ENCODE data around the gene SRPK3.

SRPK3 gene

GRCh38 chrX:153789654-153790053, 8.8 kb downstream of the SRPK3 start:
- DNase-seq: no peak

DNA sequence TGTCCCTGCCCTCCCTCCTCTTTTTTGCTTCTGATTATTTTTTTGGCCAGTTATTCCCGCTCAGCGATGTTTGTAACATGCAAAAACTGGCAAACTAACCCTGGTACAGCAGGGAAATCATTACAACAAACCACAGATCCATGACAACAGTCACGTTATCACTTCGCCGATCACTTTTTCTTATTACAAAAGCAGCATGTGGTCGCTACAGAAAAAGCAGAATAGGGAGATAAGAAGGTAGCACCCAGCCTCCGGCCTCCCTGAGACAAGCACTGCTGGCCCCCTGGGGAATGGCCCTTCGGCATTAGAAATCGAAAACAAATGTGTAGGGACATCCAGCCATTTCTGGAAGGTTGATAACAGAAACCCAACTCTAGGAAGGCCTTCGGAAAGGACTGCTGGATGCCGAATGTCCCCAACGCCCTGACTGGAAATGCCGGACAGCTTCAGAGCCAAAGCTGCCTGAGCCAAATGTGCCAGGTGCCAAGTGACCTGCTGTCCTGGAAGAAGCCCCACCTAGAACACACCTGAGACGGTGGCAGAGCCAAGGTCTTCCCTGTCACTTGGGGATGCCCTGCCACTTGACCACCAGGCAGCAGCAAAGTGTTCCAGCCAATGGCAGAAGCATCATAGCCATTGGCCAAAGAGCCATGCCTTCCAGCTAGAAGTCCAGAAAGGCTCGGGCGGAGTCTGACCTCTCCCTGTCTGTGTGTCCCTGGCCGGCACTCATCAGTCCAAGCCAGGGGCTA, 10.4 kb downstream of the SRPK3 start:
- DNase-seq: no peak

- no peak for DNase-seq
Observed at GRCh38 chrX:153792368-153792767, 11.5 kb downstream of the SRPK3 start.

GRCh38 chrX:153793291-153793690, 12.4 kb downstream of the SRPK3 start:
- DNase-seq: no peak

DNA sequence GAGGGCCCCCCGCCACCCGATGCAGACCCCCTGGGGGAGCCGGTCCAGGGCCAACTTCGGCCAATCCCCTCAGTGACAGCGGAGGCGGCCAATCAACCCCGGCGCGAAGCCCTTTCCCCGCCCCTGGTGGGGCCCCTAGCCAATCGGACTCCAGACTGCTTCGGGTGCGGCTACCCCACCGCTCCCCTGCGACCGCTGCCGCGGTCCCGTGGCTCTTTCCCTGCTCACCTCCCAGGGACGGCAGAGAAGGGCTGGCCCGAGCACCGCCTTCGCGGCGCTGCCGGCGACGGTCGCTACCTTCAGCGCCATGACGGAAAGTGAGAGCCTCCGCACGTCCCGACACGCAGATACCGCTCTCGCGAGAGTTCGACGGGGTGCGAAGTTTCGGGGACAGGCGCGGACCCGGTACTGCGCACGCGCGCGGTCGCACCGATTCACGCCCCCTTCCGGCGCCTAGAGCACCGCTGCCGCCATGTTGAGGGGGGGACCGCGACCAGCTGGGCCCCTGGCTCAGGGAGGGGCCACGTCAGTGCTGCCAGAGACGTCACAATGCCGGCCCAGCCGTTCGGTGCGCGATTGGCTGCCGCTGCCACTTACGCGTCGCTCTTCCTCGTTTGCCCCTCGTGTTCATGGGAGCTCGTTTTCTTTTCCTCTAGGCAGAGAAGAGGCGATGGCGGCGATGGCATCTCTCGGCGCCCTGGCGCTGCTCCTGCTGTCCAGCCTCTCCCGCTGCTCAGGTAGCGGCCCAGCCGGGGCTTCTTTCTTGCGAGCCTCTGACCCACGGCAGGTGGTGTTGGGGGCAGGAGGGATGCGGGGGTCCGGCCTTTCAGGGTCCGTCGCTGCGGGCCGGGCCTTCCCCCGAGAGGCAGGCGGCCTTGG, 13.4 kb downstream of the SRPK3 start, which contains the start of the genes IDH3G and SSR4:
TSS of gene IDH3G (minus strand) at position 358 of the 879 bp plus-strand sequence. CDS start at position 309, 49 bp downstream.
TSS of gene SSR4 (plus strand) at position 651 of the 879 bp plus-strand sequence. CDS start at position 671, 20 bp downstream.
- peak; percentile 77 for DNase-seq

DNA sequence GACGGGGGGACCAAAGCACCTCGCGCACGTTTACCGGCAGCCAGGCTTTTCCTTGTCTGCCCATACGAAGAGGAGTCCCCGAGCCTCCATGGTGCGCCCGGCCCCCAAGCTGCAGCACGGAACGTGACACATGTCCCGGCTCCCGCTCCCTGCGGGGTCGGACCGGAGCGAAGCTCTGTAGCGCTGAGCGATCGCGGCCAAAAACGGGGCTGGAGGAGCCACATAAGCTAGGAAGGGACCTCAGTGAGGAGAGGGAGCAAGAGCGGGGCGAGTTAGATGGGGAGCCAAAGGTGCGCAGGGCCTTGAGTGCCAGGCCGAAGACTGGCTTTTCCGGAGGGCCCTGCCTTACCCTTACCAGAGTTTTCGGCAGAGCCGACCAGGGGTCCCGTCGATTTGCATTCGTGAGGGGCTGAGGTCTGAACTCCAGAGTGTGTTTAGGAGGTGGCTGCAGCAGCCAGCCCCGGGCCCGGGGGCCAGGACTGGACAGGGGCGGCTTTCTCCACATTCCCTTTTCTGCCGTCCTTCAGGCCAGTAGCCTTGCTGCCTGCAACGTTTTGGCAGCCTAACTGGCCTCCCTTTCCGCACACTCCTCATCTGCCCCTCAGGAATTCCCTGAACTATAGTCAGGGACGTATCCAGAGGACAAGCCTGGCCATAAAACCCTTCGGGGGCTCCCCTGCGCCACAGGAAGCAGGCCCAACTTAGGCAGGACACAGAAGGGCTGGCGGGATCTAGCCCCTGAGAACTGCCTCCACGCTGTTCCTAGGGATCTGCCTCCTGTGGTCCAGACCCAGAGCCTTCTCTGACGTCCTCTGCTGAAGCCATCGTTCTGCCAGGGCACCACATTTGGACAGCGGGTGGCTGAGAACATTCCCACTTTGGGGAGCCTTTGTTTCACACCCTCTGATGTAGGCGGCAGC, 14.3 kb downstream of the SRPK3 start:
- DNase-seq: no peak

- no peak for DNase-seq
Observed at GRCh38 chrX:153797415-153798015, 16.7 kb downstream of the SRPK3 start.

- DNase-seq: no peak
Observed at GRCh38 chrX:153799326-153799725, 18.5 kb downstream of the SRPK3 start.

- DNase-seq: no peak
Observed at GRCh38 chrX:153800177-153800722, 19.4 kb downstream of the SRPK3 start.

DNA sequence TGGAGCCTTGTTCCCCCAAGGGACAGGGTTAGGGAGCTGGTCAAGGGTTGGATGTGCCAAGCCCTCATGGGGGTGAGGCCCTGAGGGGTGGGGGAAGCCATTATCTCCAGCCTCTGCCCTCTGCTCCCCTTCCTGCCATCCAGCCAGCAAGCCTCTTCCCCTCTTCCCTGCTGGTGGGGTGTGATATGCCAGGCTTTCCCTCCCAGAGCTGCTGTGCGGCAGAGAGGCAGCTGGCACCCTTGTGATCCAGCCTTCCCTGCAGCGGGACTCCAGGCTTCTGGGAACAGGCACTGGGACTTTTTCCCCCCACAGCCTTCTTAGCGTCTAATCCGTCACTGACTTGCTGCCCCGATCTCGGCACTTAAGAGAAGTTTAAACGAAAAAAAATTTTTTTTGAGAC, 19.9 kb downstream of the SRPK3 start:
- DNase-seq: no peak

- DNase-seq: no peak
Observed at GRCh38 chrX:153801669-153802068, 20.8 kb downstream of the SRPK3 start.

- DNase-seq: no peak
Observed at GRCh38 chrX:153802513-153803045, 21.7 kb downstream of the SRPK3 start.

DNA sequence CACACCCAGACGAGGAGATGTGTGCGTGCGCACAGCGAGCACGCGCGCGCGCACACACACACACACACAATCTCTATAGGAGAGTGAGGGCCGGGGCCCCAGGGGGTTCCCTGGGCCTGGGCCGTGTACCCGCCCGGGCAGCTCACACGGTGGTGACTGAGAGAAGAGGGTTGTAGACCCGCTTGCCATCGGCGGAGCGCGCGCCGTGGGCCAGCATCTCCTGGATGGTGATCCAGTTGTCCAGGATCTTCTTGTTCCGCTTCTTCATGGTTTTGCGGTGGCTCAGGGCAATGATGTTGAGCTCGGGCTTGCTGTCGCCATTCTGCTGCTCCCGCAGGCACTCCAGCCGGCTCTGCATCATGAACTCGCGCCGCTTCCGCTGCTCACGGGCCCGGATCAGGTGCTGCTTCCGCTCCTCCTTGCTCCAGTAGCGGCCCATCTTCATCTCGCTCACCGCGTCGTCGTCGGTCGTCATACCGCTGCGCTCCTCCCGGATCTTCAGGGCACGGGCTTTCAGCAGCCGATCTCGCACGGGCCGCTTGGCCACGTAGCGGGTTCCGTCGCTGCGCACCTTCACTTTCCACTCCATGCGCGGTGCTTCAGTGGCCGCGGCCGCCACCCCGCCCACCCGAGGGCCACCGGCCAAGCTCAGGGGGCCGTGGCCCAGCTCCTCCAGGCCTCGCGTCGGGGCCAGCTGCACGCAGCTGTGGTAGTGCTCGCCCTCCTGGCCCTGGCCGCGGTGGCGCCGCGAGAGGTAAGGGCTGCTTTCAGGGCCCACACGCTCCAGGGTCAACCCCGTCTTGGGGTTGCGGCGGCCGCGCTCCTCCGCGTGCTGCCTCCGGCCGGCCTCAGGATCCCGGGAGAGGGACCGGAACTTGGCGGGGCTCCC, 22.6 kb downstream of the SRPK3 start:
- DNase-seq: no peak

GRCh38 chrX:153804100-153804595, 23.3 kb downstream of the SRPK3 start:
- DNase-seq: no peak

GRCh38 chrX:153804621-153805020, 23.8 kb downstream of the SRPK3 start:
- DNase-seq: no peak

GRCh38 chrX:153805436-153805835, 24.6 kb downstream of the SRPK3 start:
- DNase-seq: no peak

- no peak for DNase-seq
Observed at GRCh38 chrX:153806999-153807575, 26.2 kb downstream of the SRPK3 start.

- no peak for DNase-seq
Observed at GRCh38 chrX:153807976-153808375, 27.1 kb downstream of the SRPK3 start.

DNA sequence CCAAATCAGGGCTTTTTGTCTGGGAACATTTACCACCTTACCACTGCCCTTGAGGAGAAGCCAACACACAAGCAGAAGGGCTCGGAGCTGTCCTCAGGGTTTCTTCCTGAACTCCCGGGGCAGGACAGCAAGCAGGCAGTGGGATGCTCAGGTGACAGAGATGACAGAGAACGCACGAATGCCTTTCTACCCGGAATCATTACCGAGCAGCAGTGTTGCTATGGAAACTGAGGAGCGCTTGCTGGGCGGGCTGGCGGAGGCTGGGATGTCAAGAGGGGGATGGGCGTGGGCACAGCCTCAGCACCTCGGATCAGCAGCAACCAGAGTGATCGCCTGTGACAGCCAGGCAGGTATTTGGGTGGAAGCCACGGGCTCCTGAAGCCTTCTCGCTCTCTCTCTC, 31.4 kb downstream of the SRPK3 start:
- no peak for DNase-seq

DNA sequence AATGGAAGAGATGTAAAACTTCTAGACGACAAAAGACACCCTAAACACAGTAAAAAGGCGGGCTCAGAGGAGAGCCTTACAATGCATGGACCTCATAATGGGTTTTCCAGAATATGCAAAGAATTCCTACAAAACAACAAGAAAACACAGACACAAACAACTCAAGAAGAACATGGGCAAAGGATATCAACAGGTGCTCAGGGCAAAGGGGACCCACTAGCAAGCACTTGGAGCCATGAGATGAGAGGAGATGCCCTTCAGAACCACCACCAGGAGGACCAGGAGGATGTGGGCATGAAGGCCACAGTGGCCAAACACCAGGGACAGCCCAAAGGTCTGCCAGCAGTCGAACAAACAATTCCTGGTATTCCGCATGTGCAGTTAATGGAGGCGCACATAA, 32.3 kb downstream of the SRPK3 start:
- no peak for DNase-seq
